Activated B cell treated with CpG ODN at 0.5 μM for 24 hours (primary cell): Measurements from ENCODE around the gene EIPR1. TPM values are rescaled to one million over a fixed set of nuclear protein-coding genes. Genes with fewer than 3 reads are reported as not detected.

Experiments used
- ATAC-seq: fragments of 200-7000 bp; cut with Tn5 transposase; one replicate; pipeline ENCODE4 v1.10.0; 2021; ENCODE audit warnings: low read depth, mild to moderate bottlenecking, moderate library complexity
- CTCF ChIA-PET: fragments of 350-600 bp; sonication (Branson Sonifier 250); formaldehyde crosslinking; loops from one replicate; lab custom pipeline; 2021; ENCODE audit warnings: antibody characterized with exemption; lab: Charles Lee
- POLR2A ChIA-PET: fragments of 350-600 bp; sonication (Branson Sonifier 250); formaldehyde crosslinking; loops from one replicate; lab custom pipeline; 2021; ENCODE audit warnings: antibody characterized with exemption; lab: Charles Lee
- DNase-seq: peaks from one replicate; pipeline ENCODE4 v3.0.0; 2022
- H3K27ac Mint-ChIP-seq: one replicate; pipeline ENCODE4 v1.8.0; 2020; ENCODE audit warnings: mixed read lengths
- H3K27me3 Mint-ChIP-seq: one replicate; pipeline ENCODE4 v1.8.0; 2021; ENCODE audit warnings: mixed read lengths
- H3K36me3 Mint-ChIP-seq: one replicate; pipeline ENCODE4 v1.8.0; 2021; ENCODE audit warnings: low read depth, mixed read lengths
- H3K4me1 Mint-ChIP-seq: one replicate; pipeline ENCODE4 v1.8.0; 2021; ENCODE audit warnings: mixed read lengths
- H3K4me3 Mint-ChIP-seq: one replicate; pipeline ENCODE4 v1.8.0; 2020; ENCODE audit warnings: mild to moderate bottlenecking, mixed read lengths
- H3K9me3 Mint-ChIP-seq: one replicate; pipeline ENCODE4 v1.8.0; 2020; ENCODE audit warnings: mixed read lengths
- CTCF ChIP-seq: fragments of 200-600 bp; IDR thresholded peaks from one replicate; pipeline ENCODE4 v1.8.0; 2022; ENCODE audit warnings: antibody characterized with exemption, mild to moderate bottlenecking
- intact Hi-C: fragments of 100-400 bp; cut with micrococcal nuclease; formaldehyde crosslinking; loops from one replicate; pipeline ENCODE4 v1.15.1; 2024
- total RNA-seq: library from RNA; stranded (reverse); gene quantifications from 2 replicates; pipeline ENCODE4 v1.2.3, GENCODE V29; 2022

EIPR1 gene
- total RNA-seq, 1 donor from 2014 or later: 36.3 TPM

GRCh38 chr2:3296182-3296972 is 81.2 kb downstream of the EIPR1 start:
- CTCF ChIA-PET: no interaction called here
- Mint-ChIP-seq H3K36me3 (peaks cover 24% of the 10 kb centered on the region), H3K9me3 (no peaks in the 10 kb centered on the region), H3K4me3 (no peak overlapping the region), H3K4me1 (peaks cover 2% of the 10 kb centered on the region), H3K27me3 (no peaks in the 10 kb centered on the region), H3K27ac (no peak overlapping the region)
- no peak for DNase-seq
- no peak for ATAC-seq
- POLR2A ChIA-PET: no interaction called here
- TF ChIP-seq CTCF: no peak
- intact Hi-C loops: no loop called here

- intact Hi-C loops: no loop called here
- Mint-ChIP-seq H3K27me3 (no peaks in the 10 kb centered on the region), H3K27ac (no peak overlapping the region), H3K4me1 (peaks cover 2% of the 10 kb centered on the region), H3K9me3 (no peaks in the 10 kb centered on the region), H3K36me3 (peaks cover 15% of the 10 kb centered on the region), H3K4me3 (no peak overlapping the region)
- ATAC-seq: no peak
- ChIA-PET CTCF (no interaction called here), POLR2A (no interaction called here)
- no peak for TF ChIP-seq CTCF
- DNase-seq: no peak
Measured at GRCh38 chr2:3294493-3294892, 83.1 kb downstream of the EIPR1 start.

- H3K4me3 Mint-ChIP-seq: no peak overlapping the region
- ATAC-seq (no peak), DNase-seq (no peak)
- no peaks in the 10 kb centered on the region for H3K9me3 Mint-ChIP-seq
- H3K27ac Mint-ChIP-seq: no peak overlapping the region
- CTCF ChIA-PET: no interaction called here
- no peaks in the 10 kb centered on the region for H3K27me3 Mint-ChIP-seq
- POLR2A ChIA-PET: no interaction called here
- H3K36me3 Mint-ChIP-seq: peaks cover 17% of the 10 kb centered on the region
- no peak for TF ChIP-seq CTCF
- peaks cover 2% of the 10 kb centered on the region for H3K4me1 Mint-ChIP-seq
- intact Hi-C loops: no loop called here
Measured at GRCh38 chr2:3294069-3294468, 83.5 kb downstream of the EIPR1 start.

GRCh38 chr2:3293221-3293620 is 84.4 kb downstream of the EIPR1 start:
- Mint-ChIP-seq H3K4me1 (peaks cover 2% of the 10 kb centered on the region), H3K36me3 (peaks cover 13% of the 10 kb centered on the region), H3K27ac (no peak overlapping the region), H3K27me3 (no peaks in the 10 kb centered on the region), H3K9me3 (no peaks in the 10 kb centered on the region), H3K4me3 (no peak overlapping the region)
- ATAC-seq (no peak), DNase-seq (no peak)
- ChIA-PET POLR2A (no interaction called here), CTCF (no interaction called here)
- intact Hi-C loops: no loop called here
- TF ChIP-seq CTCF: no peak

GRCh38 chr2:3292416-3292815 is 85.2 kb downstream of the EIPR1 start:
- Mint-ChIP-seq H3K36me3 (peaks cover 10% of the 10 kb centered on the region), H3K9me3 (peaks cover under 1% of the 10 kb centered on the region), H3K4me3 (no peak overlapping the region), H3K27ac (no peak overlapping the region), H3K4me1 (no peaks in the 10 kb centered on the region), H3K27me3 (no peaks in the 10 kb centered on the region)
- CTCF ChIA-PET: no interaction called here
- POLR2A ChIA-PET: no interaction called here
- intact Hi-C loops: no loop called here
- TF ChIP-seq CTCF: no peak
- ATAC-seq: no peak
- no peak for DNase-seq
